Activated naive CD8-positive, alpha-beta T cell treated with anti-CD3 and anti-CD28 coated beads for 36 hours (primary cell): ENCODE data around the gene USP25. TPM values are rescaled to one million over a fixed set of nuclear protein-coding genes. Genes with fewer than 3 reads are reported as not detected.

Experiments used
- DNase-seq: peaks from one replicate; pipeline ENCODE4 v3.0.0; 2021
- H3K27ac Mint-ChIP-seq: one replicate; pipeline ENCODE4 v1.8.0; 2022; ENCODE audit warnings: mild to moderate bottlenecking, moderate library complexity, mixed read lengths
- H3K27me3 Mint-ChIP-seq: one replicate; pipeline ENCODE4 v1.8.0; 2022; ENCODE audit warnings: mild to moderate bottlenecking, mixed read lengths
- H3K36me3 Mint-ChIP-seq: one replicate; pipeline ENCODE4 v1.8.0; 2021; ENCODE audit warnings: mild to moderate bottlenecking, mixed read lengths
- H3K4me1 Mint-ChIP-seq: one replicate; pipeline ENCODE4 v1.8.0; 2021; ENCODE audit warnings: mixed read lengths
- H3K4me3 Mint-ChIP-seq: one replicate; pipeline ENCODE4 v1.8.0; 2022; ENCODE audit warnings: mild to moderate bottlenecking, moderate library complexity, mixed read lengths
- H3K9me3 Mint-ChIP-seq: one replicate; pipeline ENCODE4 v1.8.0; 2022; ENCODE audit warnings: mixed read lengths
- total RNA-seq, 2 experiments: library from RNA; stranded (reverse); gene quantifications; one replicate each; pipeline ENCODE4 v1.2.3, GENCODE V29; 2021

Gene USP25
- total RNA-seq, 2 experiments from 2014 or later, result 34.9 to 36.4 TPM

DNA sequence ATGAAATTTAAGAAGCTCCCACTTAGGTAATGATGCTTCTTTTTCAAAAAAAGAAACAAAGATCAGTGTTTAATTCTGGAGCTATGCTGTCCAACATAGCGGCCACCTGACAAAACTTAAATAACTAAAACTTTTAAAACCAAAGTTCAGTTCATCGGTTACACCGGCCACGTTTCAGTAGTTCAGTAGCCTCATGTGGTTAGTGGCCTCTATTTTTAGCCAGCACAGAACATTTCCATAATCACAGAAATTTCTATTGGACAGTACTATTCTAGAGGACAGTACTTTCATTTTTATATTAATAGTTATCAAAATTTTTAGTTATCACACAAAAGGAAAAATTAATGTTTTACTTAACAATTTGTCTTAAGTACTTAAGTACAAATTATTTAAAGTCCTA lies 141.0 kb downstream of the USP25 start:
- Mint-ChIP-seq H3K27me3 (no peaks in the 10 kb centered on the region), H3K9me3 (no peaks in the 10 kb centered on the region), H3K4me3 (no peak overlapping the region), H3K27ac (no peak overlapping the region), H3K36me3 (peaks cover 21% of the 10 kb centered on the region), H3K4me1 (no peaks in the 10 kb centered on the region)
- DNase-seq, result no peak

DNA sequence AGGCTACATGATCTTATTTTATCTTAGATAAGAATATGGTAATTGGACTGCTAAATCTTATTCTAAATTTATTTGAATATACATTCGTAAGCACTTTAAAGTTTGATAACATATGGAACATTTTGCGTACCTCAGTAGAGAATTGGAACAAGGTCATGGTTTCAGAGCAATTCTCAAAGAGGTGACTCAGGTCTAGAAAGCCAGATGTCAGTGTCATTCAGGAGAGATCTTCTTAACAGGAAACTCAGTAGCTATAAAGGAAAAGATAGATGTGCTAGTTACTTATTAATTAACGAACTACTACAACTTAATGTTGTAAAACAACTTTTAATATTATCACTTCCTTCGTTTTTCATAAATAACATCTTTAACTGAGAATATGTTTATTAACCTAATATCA lies 142.5 kb downstream of the USP25 start:
- Mint-ChIP-seq H3K36me3 (peaks cover 26% of the 10 kb centered on the region), H3K27me3 (no peaks in the 10 kb centered on the region), H3K4me3 (no peak overlapping the region), H3K9me3 (no peaks in the 10 kb centered on the region), H3K4me1 (no peaks in the 10 kb centered on the region), H3K27ac (no peak overlapping the region)
- no peak for DNase-seq

DNA sequence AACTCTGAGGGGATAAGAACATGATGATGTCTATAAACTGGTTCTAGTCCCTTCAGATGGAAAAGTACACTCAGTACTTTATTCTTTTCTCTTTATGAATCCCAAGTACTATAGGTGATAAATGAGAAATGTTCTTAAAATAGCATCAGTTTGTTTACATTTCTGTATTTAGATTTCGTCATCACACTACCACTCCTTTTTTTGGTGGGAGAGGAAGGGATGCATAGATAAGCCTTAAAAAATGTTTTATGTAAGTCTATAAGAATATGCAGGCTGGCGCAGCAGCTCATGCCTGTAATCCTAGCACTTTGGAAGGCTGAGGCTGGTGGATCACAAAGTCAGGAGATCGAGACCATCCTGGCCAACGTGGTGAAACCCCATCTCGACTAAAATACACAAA lies 144.8 kb downstream of the USP25 start:
- no peaks in the 10 kb centered on the region for H3K27me3 Mint-ChIP-seq
- peaks cover under 1% of the 10 kb centered on the region for H3K9me3 Mint-ChIP-seq
- H3K27ac Mint-ChIP-seq, result no peak overlapping the region
- DNase-seq, result no peak
- no peak overlapping the region for H3K4me3 Mint-ChIP-seq
- H3K4me1 Mint-ChIP-seq, result no peaks in the 10 kb centered on the region
- H3K36me3 Mint-ChIP-seq, result peaks cover 29% of the 10 kb centered on the region

DNA sequence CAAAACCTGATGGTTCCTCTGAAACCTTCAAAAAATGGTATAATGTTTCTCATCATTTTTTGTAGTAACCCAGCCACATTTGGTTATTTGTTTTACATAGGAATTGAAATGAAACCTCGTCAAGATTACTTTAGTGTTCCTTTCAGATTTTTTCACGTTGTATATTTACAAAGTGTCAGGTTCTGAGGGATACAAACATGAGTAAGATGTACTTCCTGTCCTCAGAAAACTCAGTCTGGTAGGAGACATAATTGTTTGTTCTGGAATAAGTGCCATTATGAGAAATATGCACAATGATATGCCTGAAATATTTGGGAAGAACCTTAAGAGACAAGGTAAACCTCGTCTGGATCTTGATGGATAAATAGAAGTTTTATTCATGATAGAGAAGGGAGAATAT lies 145.5 kb downstream of the USP25 start:
- Mint-ChIP-seq H3K27me3 (no peaks in the 10 kb centered on the region), H3K36me3 (peaks cover 34% of the 10 kb centered on the region), H3K4me3 (no peak overlapping the region), H3K27ac (no peak overlapping the region), H3K9me3 (peaks cover 4% of the 10 kb centered on the region), H3K4me1 (no peaks in the 10 kb centered on the region)
- no peak for DNase-seq

DNA sequence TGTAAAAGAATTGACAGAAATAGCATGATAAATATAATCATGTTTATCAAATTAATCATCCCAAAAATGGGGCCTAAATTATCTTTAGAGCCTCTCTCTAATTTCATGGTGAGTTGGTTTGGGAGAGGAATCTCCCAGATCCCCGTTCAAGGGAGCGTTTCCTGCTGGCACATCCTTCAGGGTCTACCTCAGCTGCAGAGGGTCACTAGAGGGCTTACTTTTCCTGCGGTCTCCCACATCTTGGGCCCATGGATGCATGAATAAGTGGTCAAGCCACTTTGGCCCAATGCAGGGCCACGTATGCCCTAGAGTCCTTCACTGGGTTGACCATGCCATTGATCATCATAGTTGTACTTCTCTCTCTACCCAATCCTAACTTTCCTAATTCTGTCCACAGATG lies 164.1 kb downstream of the USP25 start:
- no peaks in the 10 kb centered on the region for H3K4me1 Mint-ChIP-seq
- no peak overlapping the region for H3K27ac Mint-ChIP-seq
- no peaks in the 10 kb centered on the region for H3K9me3 Mint-ChIP-seq
- no peaks in the 10 kb centered on the region for H3K36me3 Mint-ChIP-seq
- H3K27me3 Mint-ChIP-seq, result no peaks in the 10 kb centered on the region
- no peak overlapping the region for H3K4me3 Mint-ChIP-seq
- DNase-seq, result no peak

DNA sequence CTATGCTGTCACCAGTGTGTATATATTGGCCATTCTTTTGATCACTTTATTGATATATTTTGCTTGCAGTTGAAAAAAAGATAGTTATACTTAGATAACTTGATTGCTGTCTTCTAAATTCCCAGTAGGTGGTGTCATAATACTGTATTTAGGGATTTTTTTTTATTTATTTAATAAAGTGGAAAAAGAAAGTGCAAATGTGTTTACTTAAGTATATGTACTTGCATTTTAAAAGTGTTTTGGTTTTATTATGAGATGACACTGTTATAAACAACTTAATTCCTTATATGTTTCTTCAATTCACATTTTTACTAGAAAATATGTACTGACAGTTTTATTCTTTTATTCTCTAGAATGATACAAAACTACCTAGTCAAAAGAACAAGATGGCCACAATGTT lies 164.8 kb downstream of the USP25 start:
- DNase-seq, result no peak
- Mint-ChIP-seq H3K36me3 (no peaks in the 10 kb centered on the region), H3K27ac (no peak overlapping the region), H3K27me3 (no peaks in the 10 kb centered on the region), H3K4me3 (no peak overlapping the region), H3K4me1 (no peaks in the 10 kb centered on the region), H3K9me3 (peaks cover 1% of the 10 kb centered on the region)

DNA sequence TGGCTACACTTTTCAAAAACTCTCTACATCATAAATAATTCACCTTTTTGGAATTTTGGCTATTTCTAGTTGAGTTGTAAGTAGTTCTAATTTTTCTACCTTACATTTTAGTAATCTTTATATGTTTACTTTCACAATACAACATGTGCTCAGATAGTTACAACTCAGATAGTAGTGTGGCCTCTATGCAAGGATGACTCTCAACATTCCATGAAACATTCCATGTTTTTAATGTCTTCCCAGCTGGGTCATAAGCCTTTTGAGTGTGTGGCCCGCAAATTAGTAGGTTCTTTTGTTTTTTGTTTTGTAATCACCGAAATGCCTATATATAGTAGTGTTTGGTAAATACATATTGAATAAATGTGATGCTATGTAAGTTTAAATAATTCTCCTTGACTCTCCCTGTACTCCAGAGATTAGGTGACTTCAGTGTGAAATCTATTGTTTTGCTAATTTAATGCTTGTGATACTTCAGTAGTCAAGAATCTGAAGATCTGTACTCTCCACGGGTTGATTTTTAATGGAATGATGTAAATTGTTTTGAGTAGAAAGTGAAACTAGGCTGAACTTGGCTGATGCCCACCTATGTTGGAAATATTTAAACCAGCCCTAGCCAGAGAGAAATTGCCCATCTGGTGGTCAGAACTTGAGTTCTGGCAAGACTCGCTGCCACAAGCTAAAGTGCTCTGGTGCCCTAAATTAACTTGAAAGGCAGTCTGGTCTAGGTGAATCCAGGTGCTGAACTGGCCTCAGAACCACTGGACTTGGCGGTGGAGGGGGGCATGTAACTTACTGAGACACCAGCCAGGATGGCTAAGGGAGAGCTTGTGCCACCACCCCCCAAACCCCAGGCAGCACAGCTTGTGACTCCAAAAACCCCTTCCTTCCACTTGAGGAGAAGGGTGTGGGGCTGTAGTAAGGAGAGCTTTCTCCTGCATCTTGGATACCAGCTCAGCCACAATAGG lies 165.6 kb downstream of the USP25 start:
- Mint-ChIP-seq H3K27me3 (peaks cover 7% of the 10 kb centered on the region), H3K36me3 (no peaks in the 10 kb centered on the region), H3K9me3 (peaks cover 4% of the 10 kb centered on the region), H3K4me1 (no peaks in the 10 kb centered on the region), H3K4me3 (no peak overlapping the region), H3K27ac (no peak overlapping the region)
- no peak for DNase-seq

DNA sequence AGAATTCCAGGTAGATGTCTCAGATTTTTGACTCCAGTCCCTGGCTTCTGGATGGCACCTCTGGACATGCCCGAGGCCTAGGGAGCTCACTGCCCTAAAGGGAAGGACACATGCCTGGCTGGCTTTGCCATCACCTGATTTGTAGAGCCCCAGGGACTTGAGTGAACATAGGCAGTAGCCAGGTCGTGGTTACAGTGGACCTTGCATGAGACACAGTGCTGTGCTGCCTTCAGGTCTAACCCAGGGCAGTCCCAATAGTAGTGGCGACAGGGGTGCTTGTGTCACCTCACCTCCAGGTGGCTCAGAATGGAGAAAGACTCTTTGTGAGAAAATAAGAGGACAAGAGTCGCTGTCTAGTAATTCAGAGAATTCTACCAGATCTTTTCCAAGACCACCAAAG lies 166.7 kb downstream of the USP25 start:
- Mint-ChIP-seq H3K27ac (no peak overlapping the region), H3K27me3 (peaks cover 10% of the 10 kb centered on the region), H3K9me3 (peaks cover 9% of the 10 kb centered on the region), H3K36me3 (no peaks in the 10 kb centered on the region), H3K4me1 (no peaks in the 10 kb centered on the region), H3K4me3 (no peak overlapping the region)
- no peak for DNase-seq

DNA sequence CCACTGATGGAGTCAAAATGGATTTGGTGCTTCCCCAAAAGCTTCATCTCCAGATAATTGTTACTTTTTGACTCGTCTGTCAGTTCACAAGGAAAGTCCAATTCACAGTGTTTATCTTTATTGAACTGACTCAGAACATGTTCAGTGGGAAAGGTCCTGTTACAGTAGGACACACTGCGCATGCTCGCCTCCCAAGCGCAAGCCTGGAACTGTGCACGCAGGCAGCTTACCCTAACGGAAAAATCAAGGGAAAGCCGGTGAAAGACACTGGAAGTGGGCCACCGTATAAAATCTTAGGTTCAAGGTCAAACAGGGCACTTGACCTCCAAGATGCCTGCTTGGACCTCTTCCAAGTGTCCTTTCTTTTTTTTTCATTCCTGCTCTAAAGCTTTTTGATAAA lies 174.6 kb downstream of the USP25 start:
- peaks cover 10% of the 10 kb centered on the region for H3K27me3 Mint-ChIP-seq
- H3K36me3 Mint-ChIP-seq, result no peaks in the 10 kb centered on the region
- H3K9me3 Mint-ChIP-seq, result peaks cover 29% of the 10 kb centered on the region
- no peak overlapping the region for H3K27ac Mint-ChIP-seq
- H3K4me3 Mint-ChIP-seq, result no peak overlapping the region
- H3K4me1 Mint-ChIP-seq, result no peaks in the 10 kb centered on the region
- DNase-seq, result no peak

DNA sequence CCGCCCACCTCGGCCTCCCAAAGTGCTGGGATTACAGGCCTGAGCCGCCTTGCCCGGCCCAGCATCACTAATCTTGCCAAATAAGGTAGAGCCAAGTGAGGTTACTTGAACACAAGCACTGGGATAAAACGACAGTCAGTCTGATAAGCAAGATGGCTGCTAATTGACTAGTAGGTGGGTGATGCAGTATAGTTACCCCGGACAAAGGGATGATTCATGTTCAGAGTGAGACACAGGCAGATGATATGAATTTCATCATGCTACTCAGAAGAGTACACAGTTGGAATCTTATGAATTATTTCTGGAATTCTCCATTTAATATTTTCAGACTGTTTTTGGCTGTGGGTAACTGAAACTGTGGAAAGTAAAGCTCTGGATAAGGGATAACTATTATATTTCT lies 178.4 kb downstream of the USP25 start:
- Mint-ChIP-seq H3K4me3 (no peak overlapping the region), H3K36me3 (no peaks in the 10 kb centered on the region), H3K27ac (no peak overlapping the region), H3K4me1 (no peaks in the 10 kb centered on the region), H3K27me3 (no peaks in the 10 kb centered on the region), H3K9me3 (peaks cover 28% of the 10 kb centered on the region)
- no peak for DNase-seq

DNA sequence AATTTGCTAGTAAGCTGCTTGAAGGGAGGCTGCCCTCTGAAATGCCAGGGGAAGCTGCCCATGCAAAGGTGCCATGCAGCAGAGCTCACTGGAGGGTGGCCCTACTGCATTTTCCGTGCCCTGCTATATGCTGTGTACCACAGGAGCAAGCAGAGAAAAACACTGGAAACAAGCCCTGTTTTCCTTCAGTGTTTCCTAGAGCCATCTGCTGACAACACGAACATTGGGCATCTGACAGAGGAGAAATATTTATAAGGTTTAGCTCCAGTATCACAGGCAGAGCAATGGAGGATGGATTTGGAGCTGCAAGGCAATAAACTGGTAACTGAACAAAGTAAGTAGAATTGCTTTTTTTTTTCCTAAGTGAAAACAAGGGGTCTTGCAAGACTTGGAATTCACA lies 198.4 kb downstream of the USP25 start:
- Mint-ChIP-seq H3K4me1 (no peaks in the 10 kb centered on the region), H3K27ac (no peak overlapping the region), H3K9me3 (peaks cover 2% of the 10 kb centered on the region), H3K27me3 (no peaks in the 10 kb centered on the region), H3K4me3 (no peak overlapping the region), H3K36me3 (no peaks in the 10 kb centered on the region)
- DNase-seq, result no peak

DNA sequence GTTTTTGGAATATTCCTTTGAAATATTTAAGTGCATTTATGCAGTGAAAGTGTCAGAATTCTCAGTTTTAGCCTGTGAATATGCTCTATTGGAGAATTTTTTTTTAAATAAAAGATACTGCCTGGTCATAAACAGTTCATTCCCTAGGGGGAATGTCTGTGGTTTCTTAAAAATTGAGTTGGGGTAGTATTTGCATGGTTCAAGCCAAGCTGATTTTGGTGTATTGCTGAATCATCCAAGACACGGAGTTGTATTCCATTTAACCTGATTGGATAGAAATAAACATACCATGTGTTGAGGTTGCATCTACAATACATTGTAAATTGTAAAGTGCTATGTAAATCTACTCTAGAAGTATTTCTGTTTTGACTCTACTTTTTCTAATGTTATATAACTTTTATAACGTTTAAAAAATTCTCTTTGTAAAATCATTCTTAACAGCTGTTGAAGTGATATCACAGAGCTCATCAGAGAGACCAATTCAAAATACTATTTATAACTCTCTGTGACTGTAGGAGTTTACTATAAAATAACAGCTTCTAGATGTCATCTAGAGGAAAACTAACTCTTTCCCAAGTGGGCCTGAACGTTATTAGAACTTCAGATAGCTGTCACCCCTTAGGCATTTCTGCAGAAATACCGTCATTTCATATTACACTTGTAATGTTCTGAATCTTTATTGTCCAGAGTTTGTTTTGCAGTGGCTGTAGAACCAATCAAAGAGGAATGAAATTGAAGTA lies 199.1 kb downstream of the USP25 start:
- Mint-ChIP-seq H3K4me1 (no peaks in the 10 kb centered on the region), H3K36me3 (no peaks in the 10 kb centered on the region), H3K9me3 (peaks cover 2% of the 10 kb centered on the region), H3K27ac (no peak overlapping the region), H3K4me3 (no peak overlapping the region), H3K27me3 (no peaks in the 10 kb centered on the region)
- no peak for DNase-seq

DNA sequence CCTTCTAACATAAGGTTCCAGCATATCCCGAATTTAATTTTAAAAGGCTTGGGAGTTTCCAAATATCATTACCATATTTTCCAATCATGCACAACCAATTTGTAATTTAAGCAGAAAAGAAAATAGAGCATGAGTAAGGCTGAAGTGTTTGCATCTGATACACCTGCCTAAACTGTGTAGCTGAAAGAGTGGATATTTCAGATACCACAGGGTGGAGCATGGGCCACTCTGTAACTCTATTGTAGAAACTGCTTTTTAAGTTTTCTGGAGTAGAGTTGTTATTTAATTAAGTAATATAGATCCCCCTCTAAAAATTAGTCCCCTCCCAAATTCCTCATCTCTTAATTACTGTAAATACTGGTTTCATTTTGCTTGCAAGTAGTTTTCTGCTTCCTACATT lies 199.8 kb downstream of the USP25 start:
- Mint-ChIP-seq H3K4me3 (no peak overlapping the region), H3K9me3 (peaks cover 2% of the 10 kb centered on the region), H3K4me1 (no peaks in the 10 kb centered on the region), H3K36me3 (no peaks in the 10 kb centered on the region), H3K27me3 (no peaks in the 10 kb centered on the region), H3K27ac (no peak overlapping the region)
- DNase-seq, result no peak
